Tibial nerve (tissue), 3 donors: ENCODE data around the gene DENND1A.

ENCODE experiments used
- POLR2A ChIP-seq, 2 donors: fragments of 450-650 bp; IDR thresholded peaks; one replicate each; pipeline ENCODE4 v1.6.1; 2017; ENCODE audit warnings: antibody characterized with exemption in 2 of 2, mild to moderate bottlenecking in 2 of 2, moderate library complexity in 2 of 2
- TF ChIP-seq, protein P1 (sequence below), 5 experiments: fragments of 200-600 bp in 3 of 5; fragments of 450-650 bp in 2 of 5; sonication (generic) in 3 of 5; IDR thresholded peaks; one replicate each; pipeline ENCODE4 v1.5.1; 2016 to 2019; ENCODE audit warnings: antibody characterized with exemption in 5 of 5, mild to moderate bottlenecking in 3 of 5, moderate library complexity in 2 of 5

DNA sequence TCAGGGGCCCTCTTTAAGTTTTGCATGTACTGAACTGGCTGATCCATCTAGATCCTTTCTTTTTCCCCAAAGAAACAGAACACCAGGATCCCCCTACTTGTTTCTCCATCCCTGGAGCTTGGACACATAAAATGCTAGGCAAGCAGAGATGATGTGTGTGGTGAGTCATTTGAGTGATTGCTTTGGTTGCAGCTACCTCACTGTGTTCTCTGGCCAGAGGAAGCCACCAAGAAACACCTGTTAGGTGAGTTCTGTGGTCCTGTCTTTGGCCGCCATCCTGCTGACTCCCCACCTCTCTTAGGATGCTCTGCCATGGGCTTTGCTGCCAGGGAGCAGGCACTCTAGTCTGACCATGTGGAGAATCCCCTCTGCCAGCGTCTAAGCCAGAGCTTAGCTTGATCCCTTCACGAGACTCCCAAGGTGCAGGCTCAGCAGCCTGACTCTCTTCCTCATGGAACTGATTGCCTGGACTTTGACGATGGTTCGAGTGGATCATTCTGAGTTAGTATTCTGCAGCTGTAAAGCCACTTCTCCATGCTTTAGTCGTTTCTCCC is 27.3 kb upstream of the DENND1A start:
- TF ChIP-seq, protein P1, sequence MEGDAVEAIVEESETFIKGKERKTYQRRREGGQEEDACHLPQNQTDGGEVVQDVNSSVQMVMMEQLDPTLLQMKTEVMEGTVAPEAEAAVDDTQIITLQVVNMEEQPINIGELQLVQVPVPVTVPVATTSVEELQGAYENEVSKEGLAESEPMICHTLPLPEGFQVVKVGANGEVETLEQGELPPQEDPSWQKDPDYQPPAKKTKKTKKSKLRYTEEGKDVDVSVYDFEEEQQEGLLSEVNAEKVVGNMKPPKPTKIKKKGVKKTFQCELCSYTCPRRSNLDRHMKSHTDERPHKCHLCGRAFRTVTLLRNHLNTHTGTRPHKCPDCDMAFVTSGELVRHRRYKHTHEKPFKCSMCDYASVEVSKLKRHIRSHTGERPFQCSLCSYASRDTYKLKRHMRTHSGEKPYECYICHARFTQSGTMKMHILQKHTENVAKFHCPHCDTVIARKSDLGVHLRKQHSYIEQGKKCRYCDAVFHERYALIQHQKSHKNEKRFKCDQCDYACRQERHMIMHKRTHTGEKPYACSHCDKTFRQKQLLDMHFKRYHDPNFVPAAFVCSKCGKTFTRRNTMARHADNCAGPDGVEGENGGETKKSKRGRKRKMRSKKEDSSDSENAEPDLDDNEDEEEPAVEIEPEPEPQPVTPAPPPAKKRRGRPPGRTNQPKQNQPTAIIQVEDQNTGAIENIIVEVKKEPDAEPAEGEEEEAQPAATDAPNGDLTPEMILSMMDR (IDR thresholded peaks at IDR 0.05): no peak
- no peak for TF ChIP-seq POLR2A (IDR thresholded peaks at IDR 0.05)
